Neural cell (in vitro differentiated cells): Measurements from ENCODE around the gene ANXA10. TPM values are rescaled to one million over a fixed set of nuclear protein-coding genes. Genes with fewer than 3 reads are reported as not detected.

Experiments used
- H2AFZ ChIP-seq: fragments of 200-600, 300-800 bp; sonication (generic), shearing (Covaris generic); 2 replicates; pipeline ENCODE4 v1.6.0; 2014; ENCODE audit warnings: low read depth, mild to moderate bottlenecking, antibody characterized with exemption, low read length, moderate library complexity
- H3F3A ChIP-seq: fragments of 200-600 bp; shearing (Covaris generic); 2 replicates; pipeline ENCODE4 v1.6.1; 2016; ENCODE audit warnings: mild to moderate bottlenecking, moderate library complexity, mixed read lengths, antibody characterized with exemption, low read length; ENCODE audit not compliant: insufficient read depth, poor library complexity, severe bottlenecking
- H3K27ac ChIP-seq: fragments of 200-600, 300-800 bp; sonication (generic), shearing (Covaris generic); 2 replicates; pipeline ENCODE4 v1.5.1; 2014; ENCODE audit warnings: mild to moderate bottlenecking, low read length, moderate library complexity
- H3K27me3 ChIP-seq: fragments of 300-800, 200-600 bp; sonication (generic), shearing (Covaris generic); 2 replicates; pipeline ENCODE4 v1.6.0; 2014; ENCODE audit warnings: mild to moderate bottlenecking, low read depth, low read length, moderate library complexity; ENCODE audit not compliant: insufficient read depth
- H3K36me3 ChIP-seq: fragments of 300-800, 200-600 bp; sonication (generic), shearing (Covaris generic); 2 replicates; pipeline ENCODE4 v1.5.1; 2014; ENCODE audit warnings: mild to moderate bottlenecking, antibody characterized with exemption, low read length, moderate library complexity; ENCODE audit not compliant: insufficient read depth
- H3K4me2 ChIP-seq: fragments of 300-800, 200-600 bp; sonication (generic), shearing (Covaris generic); 2 replicates; pipeline ENCODE4 v1.6.0; 2014; ENCODE audit warnings: mild to moderate bottlenecking, low read length
- H3K4me3 ChIP-seq: fragments of 300-800, 200-600 bp; sonication (generic), shearing (Covaris generic); 2 replicates; pipeline ENCODE4 v1.5.1; 2014; ENCODE audit warnings: mild to moderate bottlenecking, low read length, moderate library complexity
- H3K79me2 ChIP-seq: fragments of 200-600 bp; shearing (Covaris generic); replicated peaks from 2 replicates; pipeline ENCODE4 v1.6.0; 2014; ENCODE audit warnings: mild to moderate bottlenecking, low read length, moderate library complexity; ENCODE audit not compliant: insufficient read depth
- H3K9ac ChIP-seq: fragments of 300-800, 200-600 bp; sonication (generic), shearing (Covaris generic); 2 replicates; pipeline ENCODE4 v1.6.1; 2016; ENCODE audit warnings: mild to moderate bottlenecking, low read length, mixed read lengths
- H3K9me2 ChIP-seq: fragments of 200-600 bp; shearing (Covaris generic); 2 replicates; pipeline ENCODE4 v1.6.1; 2016; ENCODE audit warnings: mild to moderate bottlenecking, low read length, mixed read lengths; ENCODE audit not compliant: insufficient read depth
- H3K9me3 ChIP-seq: fragments of 200-600, 300-800 bp; sonication (generic), shearing (Covaris generic); 2 replicates; pipeline ENCODE4 v1.6.1; 2016; ENCODE audit warnings: mild to moderate bottlenecking, mixed run types, low read length, moderate library complexity, mixed read lengths
- H4K20me1 ChIP-seq: fragments of 200-600 bp; shearing (Covaris generic); 2 replicates; pipeline ENCODE4 v1.6.1; 2016; ENCODE audit warnings: mild to moderate bottlenecking, mixed run types; ENCODE audit not compliant: insufficient read depth
- EP300 ChIP-seq: fragments of 450-650 bp; conservative IDR thresholded peaks from 2 replicates; pipeline ENCODE4 v1.6.1; 2014; ENCODE audit warnings: antibody characterized with exemption, mild to moderate bottlenecking, moderate library complexity; ENCODE audit not compliant: poor library complexity, severe bottlenecking
- EZH2 ChIP-seq: fragments of 200-600, 300-800 bp; shearing (Covaris generic), sonication (generic); IDR thresholded peaks from 2 replicates; pipeline ENCODE4 v1.6.1; 2014; ENCODE audit warnings: antibody characterized with exemption, low read length, borderline replicate concordance, mild to moderate bottlenecking; ENCODE audit not compliant: insufficient read depth, poor library complexity, severe bottlenecking
- MXI1 ChIP-seq: fragments of 450-650 bp; conservative IDR thresholded peaks from 2 replicates; pipeline ENCODE4 v1.6.1; 2014; ENCODE audit warnings: antibody characterized with exemption, mild to moderate bottlenecking; ENCODE audit not compliant: poor library complexity, severe bottlenecking
- POLR2AphosphoS5 ChIP-seq: IDR thresholded peaks from 2 replicates; pipeline ENCODE4 v1.6.1; 2012
- RAD21 ChIP-seq: fragments of 450-650 bp; conservative IDR thresholded peaks from 2 replicates; pipeline ENCODE4 v1.6.1; 2014; ENCODE audit warnings: antibody characterized with exemption, mild to moderate bottlenecking, moderate library complexity
- SMC3 ChIP-seq: fragments of 450-650 bp; conservative IDR thresholded peaks from 2 replicates; pipeline ENCODE4 v1.6.1; 2014; ENCODE audit warnings: antibody characterized with exemption, mild to moderate bottlenecking, moderate library complexity; ENCODE audit not compliant: poor library complexity
- TAF1 ChIP-seq: IDR thresholded peaks from 2 replicates; pipeline ENCODE4 v1.6.1; 2012; ENCODE audit warnings: low read depth
- polyA plus RNA-seq: library from polyadenylated mRNA; depleted of rRNA; stranded (reverse); fragments of >200 nt; gene quantifications from 2 replicates; pipeline ENCODE4 v1.2.3, GENCODE V29; 2014
- TF ChIP-seq, protein P1 (sequence below): IDR thresholded peaks from 2 replicates; pipeline ENCODE4 v1.6.1; 2012; ENCODE audit warnings: borderline replicate concordance
- TF ChIP-seq, protein P2 (sequence below): fragments of 450-650 bp; IDR thresholded peaks from 2 replicates; pipeline ENCODE4 v1.5.1; 2014; ENCODE audit warnings: antibody characterized with exemption, mild to moderate bottlenecking, moderate library complexity; ENCODE audit not compliant: poor library complexity, severe bottlenecking

The ANXA10 gene
- polyA plus RNA-seq, 1 donor from 2014 or later: not detected

DNA sequence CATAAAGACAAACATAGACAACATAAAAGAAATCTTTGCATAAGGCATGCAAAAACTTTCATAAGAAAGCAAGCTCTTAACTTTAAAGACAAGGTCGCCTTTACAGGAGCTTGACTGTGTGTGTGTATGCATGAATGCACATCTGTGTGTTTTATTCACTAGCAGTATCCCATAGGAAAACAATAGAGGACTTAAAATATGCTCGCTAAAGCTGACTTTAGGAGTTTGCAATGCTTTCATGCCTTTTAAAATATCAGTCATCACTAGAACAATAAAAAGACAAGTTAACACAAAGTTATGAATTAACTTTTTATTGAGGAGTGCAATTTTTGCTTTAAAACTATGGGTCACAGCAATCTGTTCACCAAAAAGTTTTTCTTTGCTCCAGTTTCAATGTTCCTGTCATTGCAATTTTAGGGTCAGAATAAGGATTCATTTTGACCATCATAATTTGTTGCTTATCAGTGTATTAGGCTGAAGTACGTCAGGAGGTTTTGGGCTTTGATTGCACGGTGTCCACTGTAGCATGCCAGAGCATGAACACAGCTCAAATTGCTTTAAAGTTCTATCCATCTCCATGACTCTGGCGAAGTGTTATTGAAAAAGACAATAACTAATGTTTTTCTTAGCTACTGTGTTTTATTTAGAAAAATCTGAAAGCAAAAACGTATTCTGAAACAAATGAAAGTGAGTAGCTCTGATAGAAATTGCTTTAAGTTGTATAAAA is 36.9 kb downstream of the ANXA10 start:
- Histone ChIP-seq H4K20me1 (no peaks in the 10 kb centered on the region), H3K9me2 (no peaks in the 10 kb centered on the region), H3F3A (no peaks in the 10 kb centered on the region), H3K4me2 (no peak overlapping the region), H3K9ac (no peak overlapping the region), H3K9me3 (no peaks in the 10 kb centered on the region), H3K79me2 (no peaks in the 10 kb centered on the region), H3K27me3 (no peaks in the 10 kb centered on the region), H2AFZ (no peak overlapping the region), H3K27ac (no peak overlapping the region), H3K36me3 (no peaks in the 10 kb centered on the region), H3K4me3 (no peak overlapping the region)
- TF ChIP-seq POLR2AphosphoS5: no peak

DNA sequence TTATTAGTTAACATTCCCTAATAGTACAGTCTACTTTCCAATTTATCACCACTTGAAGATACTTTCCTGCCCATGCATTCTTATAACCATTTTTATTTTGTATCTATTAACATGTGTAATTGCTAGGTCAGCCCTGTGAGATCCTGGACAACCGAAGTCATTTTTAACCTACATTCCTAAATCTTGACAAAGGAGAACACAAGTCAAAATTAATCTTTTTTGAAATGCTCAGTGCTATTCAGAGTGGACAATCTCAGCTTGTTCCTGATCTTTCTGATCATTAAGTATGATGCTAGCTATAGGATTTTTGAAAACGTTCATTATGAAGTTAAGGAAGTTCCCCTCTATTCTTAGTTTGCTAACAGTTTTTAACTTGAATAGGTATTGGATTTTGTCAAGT is 37.5 kb downstream of the ANXA10 start:
- Histone ChIP-seq H3F3A (no peaks in the 10 kb centered on the region), H3K9me2 (no peaks in the 10 kb centered on the region), H3K27me3 (no peaks in the 10 kb centered on the region), H3K27ac (no peak overlapping the region), H3K79me2 (no peaks in the 10 kb centered on the region), H3K9ac (no peak overlapping the region), H3K36me3 (no peaks in the 10 kb centered on the region), H3K4me2 (no peak overlapping the region), H3K9me3 (no peaks in the 10 kb centered on the region), H4K20me1 (no peaks in the 10 kb centered on the region), H3K4me3 (no peak overlapping the region), H2AFZ (no peak overlapping the region)
- TF ChIP-seq, protein P1, sequence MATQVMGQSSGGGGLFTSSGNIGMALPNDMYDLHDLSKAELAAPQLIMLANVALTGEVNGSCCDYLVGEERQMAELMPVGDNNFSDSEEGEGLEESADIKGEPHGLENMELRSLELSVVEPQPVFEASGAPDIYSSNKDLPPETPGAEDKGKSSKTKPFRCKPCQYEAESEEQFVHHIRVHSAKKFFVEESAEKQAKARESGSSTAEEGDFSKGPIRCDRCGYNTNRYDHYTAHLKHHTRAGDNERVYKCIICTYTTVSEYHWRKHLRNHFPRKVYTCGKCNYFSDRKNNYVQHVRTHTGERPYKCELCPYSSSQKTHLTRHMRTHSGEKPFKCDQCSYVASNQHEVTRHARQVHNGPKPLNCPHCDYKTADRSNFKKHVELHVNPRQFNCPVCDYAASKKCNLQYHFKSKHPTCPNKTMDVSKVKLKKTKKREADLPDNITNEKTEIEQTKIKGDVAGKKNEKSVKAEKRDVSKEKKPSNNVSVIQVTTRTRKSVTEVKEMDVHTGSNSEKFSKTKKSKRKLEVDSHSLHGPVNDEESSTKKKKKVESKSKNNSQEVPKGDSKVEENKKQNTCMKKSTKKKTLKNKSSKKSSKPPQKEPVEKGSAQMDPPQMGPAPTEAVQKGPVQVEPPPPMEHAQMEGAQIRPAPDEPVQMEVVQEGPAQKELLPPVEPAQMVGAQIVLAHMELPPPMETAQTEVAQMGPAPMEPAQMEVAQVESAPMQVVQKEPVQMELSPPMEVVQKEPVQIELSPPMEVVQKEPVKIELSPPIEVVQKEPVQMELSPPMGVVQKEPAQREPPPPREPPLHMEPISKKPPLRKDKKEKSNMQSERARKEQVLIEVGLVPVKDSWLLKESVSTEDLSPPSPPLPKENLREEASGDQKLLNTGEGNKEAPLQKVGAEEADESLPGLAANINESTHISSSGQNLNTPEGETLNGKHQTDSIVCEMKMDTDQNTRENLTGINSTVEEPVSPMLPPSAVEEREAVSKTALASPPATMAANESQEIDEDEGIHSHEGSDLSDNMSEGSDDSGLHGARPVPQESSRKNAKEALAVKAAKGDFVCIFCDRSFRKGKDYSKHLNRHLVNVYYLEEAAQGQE: no peak
- TF ChIP-seq EP300: no peak

DNA sequence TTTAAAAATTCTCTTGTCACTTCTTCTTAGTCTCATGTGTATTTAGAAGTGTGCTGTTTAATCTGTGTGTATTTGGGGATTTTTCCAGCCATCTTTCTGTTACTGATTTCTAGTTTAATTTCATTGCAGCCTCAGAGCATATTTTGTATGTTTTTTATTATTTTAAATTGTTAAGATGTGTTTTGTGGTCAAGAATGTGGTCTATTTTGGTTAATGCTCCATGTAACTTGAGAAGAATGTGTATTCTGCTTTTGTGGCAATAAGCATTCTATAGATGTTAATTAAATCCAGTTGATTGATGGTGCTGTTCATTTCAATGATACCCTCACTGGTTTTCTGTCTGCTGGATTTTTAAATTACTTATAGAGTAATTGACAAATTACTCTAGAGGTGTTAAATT is 38.9 kb downstream of the ANXA10 start:
- H3K4me2 ChIP-seq: no peak overlapping the region
- H3K36me3 ChIP-seq: no peaks in the 10 kb centered on the region
- H3K27me3 ChIP-seq: no peaks in the 10 kb centered on the region
- no peak for TF ChIP-seq SMC3
- TF ChIP-seq POLR2AphosphoS5: no peak
- no peak for TF ChIP-seq TAF1
- TF ChIP-seq, protein P2, sequence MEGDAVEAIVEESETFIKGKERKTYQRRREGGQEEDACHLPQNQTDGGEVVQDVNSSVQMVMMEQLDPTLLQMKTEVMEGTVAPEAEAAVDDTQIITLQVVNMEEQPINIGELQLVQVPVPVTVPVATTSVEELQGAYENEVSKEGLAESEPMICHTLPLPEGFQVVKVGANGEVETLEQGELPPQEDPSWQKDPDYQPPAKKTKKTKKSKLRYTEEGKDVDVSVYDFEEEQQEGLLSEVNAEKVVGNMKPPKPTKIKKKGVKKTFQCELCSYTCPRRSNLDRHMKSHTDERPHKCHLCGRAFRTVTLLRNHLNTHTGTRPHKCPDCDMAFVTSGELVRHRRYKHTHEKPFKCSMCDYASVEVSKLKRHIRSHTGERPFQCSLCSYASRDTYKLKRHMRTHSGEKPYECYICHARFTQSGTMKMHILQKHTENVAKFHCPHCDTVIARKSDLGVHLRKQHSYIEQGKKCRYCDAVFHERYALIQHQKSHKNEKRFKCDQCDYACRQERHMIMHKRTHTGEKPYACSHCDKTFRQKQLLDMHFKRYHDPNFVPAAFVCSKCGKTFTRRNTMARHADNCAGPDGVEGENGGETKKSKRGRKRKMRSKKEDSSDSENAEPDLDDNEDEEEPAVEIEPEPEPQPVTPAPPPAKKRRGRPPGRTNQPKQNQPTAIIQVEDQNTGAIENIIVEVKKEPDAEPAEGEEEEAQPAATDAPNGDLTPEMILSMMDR: no peak
- TF ChIP-seq MXI1: no peak
- TF ChIP-seq, protein P1: no peak
- no peak for TF ChIP-seq EZH2
- no peak for TF ChIP-seq EP300
- TF ChIP-seq RAD21: no peak
- no peak overlapping the region for H2AFZ ChIP-seq
- no peak overlapping the region for H3K9ac ChIP-seq
- H3K4me3 ChIP-seq: no peak overlapping the region
- no peaks in the 10 kb centered on the region for H3K79me2 ChIP-seq
- no peaks in the 10 kb centered on the region for H3F3A ChIP-seq
- no peaks in the 10 kb centered on the region for H3K9me3 ChIP-seq
- no peak overlapping the region for H3K27ac ChIP-seq
- no peaks in the 10 kb centered on the region for H3K9me2 ChIP-seq
- H4K20me1 ChIP-seq: no peaks in the 10 kb centered on the region
